WTC11 (cell line): ENCODE data around the gene POLR3B.

ENCODE experiments used
- ATF1 ChIP-seq: sonication (generic); formaldehyde crosslinking; IDR thresholded peaks from 2 replicates; pipeline ENCODE4 v1.8.1; 2023; ENCODE audit warnings: mild to moderate bottlenecking, moderate library complexity, missing genetic modification reagents
- KAT7 ChIP-seq: sonication (generic); formaldehyde crosslinking; IDR thresholded peaks from 2 replicates; pipeline ENCODE4 v1.8.1; 2023; ENCODE audit warnings: missing genetic modification reagents, mild to moderate bottlenecking, borderline replicate concordance
- TF ChIP-seq, protein P1 (sequence below): sonication (generic); formaldehyde crosslinking; IDR thresholded peaks from 2 replicates; pipeline ENCODE4 v1.8.0; 2022; ENCODE audit warnings: mild to moderate bottlenecking, missing genetic modification reagents
- TF ChIP-seq, protein P2 (sequence below): sonication (generic); formaldehyde crosslinking; IDR thresholded peaks from 2 replicates; pipeline ENCODE4 v1.8.1; 2022; ENCODE audit warnings: low read depth, missing genetic modification reagents, borderline replicate concordance
- TF ChIP-seq, protein P3 (sequence below): fragments of 200-600 bp; IDR thresholded peaks from 2 replicates; pipeline ENCODE4 v1.8.0; 2022; ENCODE audit warnings: antibody characterized with exemption

DNA sequence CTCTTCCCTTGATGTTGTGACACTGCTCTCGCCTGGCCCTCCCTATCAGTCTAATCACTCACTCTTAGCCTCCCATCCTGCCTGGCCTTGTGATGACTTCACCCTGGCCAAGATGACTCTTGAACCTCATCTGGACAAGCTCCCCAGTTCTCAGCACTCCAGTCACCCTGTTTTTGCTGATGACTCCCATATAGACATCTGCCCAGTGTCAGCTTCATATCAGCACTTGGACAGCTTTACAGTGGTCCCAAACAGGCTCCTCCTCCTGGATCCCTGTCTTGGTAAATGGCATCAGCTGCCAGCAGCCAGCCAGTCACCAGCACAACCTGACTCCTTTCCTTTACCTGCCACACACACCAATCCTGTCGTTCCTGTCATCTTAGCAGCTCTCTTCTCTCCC, 104.2 kb downstream of the POLR3B start:
- no peak for TF ChIP-seq KAT7 (CRISPR knock-in tag)
- TF ChIP-seq, protein P1, sequence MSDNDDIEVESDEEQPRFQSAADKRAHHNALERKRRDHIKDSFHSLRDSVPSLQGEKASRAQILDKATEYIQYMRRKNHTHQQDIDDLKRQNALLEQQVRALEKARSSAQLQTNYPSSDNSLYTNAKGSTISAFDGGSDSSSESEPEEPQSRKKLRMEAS (CRISPR knock-in tag), result no peak
- TF ChIP-seq, protein P2, sequence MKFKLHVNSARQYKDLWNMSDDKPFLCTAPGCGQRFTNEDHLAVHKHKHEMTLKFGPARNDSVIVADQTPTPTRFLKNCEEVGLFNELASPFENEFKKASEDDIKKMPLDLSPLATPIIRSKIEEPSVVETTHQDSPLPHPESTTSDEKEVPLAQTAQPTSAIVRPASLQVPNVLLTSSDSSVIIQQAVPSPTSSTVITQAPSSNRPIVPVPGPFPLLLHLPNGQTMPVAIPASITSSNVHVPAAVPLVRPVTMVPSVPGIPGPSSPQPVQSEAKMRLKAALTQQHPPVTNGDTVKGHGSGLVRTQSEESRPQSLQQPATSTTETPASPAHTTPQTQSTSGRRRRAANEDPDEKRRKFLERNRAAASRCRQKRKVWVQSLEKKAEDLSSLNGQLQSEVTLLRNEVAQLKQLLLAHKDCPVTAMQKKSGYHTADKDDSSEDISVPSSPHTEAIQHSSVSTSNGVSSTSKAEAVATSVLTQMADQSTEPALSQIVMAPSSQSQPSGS (CRISPR knock-in tag), result no peak
- TF ChIP-seq ATF1 (CRISPR knock-in tag), result no peak
- TF ChIP-seq, protein P3, sequence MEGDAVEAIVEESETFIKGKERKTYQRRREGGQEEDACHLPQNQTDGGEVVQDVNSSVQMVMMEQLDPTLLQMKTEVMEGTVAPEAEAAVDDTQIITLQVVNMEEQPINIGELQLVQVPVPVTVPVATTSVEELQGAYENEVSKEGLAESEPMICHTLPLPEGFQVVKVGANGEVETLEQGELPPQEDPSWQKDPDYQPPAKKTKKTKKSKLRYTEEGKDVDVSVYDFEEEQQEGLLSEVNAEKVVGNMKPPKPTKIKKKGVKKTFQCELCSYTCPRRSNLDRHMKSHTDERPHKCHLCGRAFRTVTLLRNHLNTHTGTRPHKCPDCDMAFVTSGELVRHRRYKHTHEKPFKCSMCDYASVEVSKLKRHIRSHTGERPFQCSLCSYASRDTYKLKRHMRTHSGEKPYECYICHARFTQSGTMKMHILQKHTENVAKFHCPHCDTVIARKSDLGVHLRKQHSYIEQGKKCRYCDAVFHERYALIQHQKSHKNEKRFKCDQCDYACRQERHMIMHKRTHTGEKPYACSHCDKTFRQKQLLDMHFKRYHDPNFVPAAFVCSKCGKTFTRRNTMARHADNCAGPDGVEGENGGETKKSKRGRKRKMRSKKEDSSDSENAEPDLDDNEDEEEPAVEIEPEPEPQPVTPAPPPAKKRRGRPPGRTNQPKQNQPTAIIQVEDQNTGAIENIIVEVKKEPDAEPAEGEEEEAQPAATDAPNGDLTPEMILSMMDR, result no peak
